GM10248 (cell line): ENCODE measurements around the gene TCFL5.
"Not testable (repeated sequence)": the region's sequence is repeated elsewhere in the genome, so short reads cannot be mapped to it uniquely, and the experiment has no call there.

ENCODE experiments used
- CTCF ChIA-PET: fragments of 300-600 bp; sonication (Branson Sonifier 250); formaldehyde crosslinking; extraction: SDS; loops from one replicate; lab custom pipeline; 2021; ENCODE audit warnings: antibody characterized with exemption; lab: Yijun Ruan, JAX
- POLR2A ChIA-PET: fragments of 350-650 bp; sonication (Branson Sonifier 250); formaldehyde crosslinking; extraction: SDS; loops from one replicate; lab custom pipeline; 2020; ENCODE audit warnings: antibody characterized with exemption; lab: Yijun Ruan, JAX
- DNase-seq: peaks from one replicate; pipeline ENCODE4 v3.0.0; 2012; ENCODE audit errors: extremely low spot score
- TF ChIP-seq, protein P1 (sequence below): IDR thresholded peaks from 2 replicates; pipeline ENCODE4 v1.5.1; 2012; ENCODE audit warnings: mild to moderate bottlenecking, low read depth; ENCODE audit errors: extremely low read depth, missing control alignments, control extremely low read depth

The TCFL5 gene

GRCh38 chr20:62855120-62855519 lies 6.5 kb downstream of the TCFL5 start:
- POLR2A ChIA-PET: no interaction called here
- TF ChIP-seq, protein P1, sequence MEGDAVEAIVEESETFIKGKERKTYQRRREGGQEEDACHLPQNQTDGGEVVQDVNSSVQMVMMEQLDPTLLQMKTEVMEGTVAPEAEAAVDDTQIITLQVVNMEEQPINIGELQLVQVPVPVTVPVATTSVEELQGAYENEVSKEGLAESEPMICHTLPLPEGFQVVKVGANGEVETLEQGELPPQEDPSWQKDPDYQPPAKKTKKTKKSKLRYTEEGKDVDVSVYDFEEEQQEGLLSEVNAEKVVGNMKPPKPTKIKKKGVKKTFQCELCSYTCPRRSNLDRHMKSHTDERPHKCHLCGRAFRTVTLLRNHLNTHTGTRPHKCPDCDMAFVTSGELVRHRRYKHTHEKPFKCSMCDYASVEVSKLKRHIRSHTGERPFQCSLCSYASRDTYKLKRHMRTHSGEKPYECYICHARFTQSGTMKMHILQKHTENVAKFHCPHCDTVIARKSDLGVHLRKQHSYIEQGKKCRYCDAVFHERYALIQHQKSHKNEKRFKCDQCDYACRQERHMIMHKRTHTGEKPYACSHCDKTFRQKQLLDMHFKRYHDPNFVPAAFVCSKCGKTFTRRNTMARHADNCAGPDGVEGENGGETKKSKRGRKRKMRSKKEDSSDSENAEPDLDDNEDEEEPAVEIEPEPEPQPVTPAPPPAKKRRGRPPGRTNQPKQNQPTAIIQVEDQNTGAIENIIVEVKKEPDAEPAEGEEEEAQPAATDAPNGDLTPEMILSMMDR: no peak
- DNase-seq: no peak
- CTCF ChIA-PET: interaction anchor here (1.3 to 2.6 kb wide), 3 partner anchors 8 to 32 kb away, joined by 3 to 10 read pairs (median 5); no protein-coding TSS in a partner anchor

DNA sequence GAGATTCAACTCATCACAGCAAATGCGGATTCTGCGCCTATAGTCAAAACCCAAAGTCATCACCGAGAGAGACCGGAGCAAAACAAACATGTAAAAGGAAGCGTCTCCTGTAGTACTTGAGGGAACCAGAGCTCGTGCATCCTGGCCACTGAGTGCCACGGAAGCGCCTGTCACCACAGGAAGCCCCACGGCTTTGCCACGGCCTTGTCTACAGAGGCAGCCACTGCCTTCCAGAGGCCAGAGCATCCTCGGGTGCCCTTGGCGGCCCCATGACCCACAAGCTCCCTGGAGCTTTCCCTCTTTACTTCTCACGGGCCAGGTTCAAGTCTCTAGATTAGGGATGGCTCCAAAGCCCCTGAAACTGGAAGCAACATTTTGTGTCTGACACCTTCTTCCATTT lies 7.5 kb downstream of the TCFL5 start:
- POLR2A ChIA-PET: no interaction called here
- CTCF ChIA-PET: interaction anchor here (1.5 to 2.6 kb wide), 2 partner anchors 9 to 31 kb away, joined by 5 to 10 read pairs; no protein-coding TSS in a partner anchor
- DNase-seq: no peak
- TF ChIP-seq, protein P1: no peak

DNA sequence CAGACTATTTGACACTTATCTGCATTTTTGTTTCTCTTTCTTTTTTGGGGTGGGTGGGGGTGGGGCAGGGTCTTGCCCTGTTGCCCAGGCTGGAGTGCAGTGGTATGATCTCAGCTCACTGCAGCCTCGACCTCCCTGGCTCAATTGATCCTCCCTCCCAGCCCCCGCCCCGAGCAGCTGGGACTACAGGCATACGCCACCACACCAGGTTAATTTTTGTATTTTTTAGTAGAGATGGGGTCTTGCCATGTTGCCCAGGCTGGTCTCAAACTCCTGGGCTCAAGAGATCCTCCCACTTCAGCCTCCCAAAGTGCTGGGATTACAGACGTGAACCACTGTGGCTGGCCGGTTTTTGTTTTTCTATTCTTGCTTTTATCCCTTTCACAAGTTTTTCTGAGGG lies 8.3 kb downstream of the TCFL5 start:
- CTCF ChIA-PET, DNase-seq: not testable (repeated sequence)
- POLR2A ChIA-PET: interaction anchor here (0.6 kb wide), 1 partner anchor 110 kb away, joined by 3 read pairs; no protein-coding TSS in a partner anchor

- DNase-seq: no peak
- TF ChIP-seq, protein P1: no peak
- ChIA-PET CTCF (no interaction called here), POLR2A (no interaction called here)
Measured at GRCh38 chr20:62852841-62853240, 8.8 kb downstream of the TCFL5 start.

DNA sequence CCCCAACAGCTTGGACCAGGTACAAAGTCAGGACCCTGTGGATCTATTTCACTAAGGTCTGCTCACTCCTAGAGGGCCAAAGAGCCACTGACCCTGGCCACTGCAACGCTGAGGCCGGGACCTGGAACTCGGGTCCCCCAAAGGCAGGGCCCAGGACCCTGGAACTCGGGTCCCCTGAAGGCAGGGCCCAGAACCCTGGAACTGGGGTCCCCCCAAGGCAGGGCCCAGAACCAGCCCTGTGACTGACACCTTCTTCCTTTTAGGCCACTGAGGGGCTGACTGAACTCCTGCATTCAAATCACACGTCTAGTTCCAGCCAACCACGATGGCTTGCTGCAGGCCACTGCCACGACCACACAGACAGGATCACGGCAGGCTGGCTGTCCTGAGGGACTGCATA lies 9.4 kb downstream of the TCFL5 start:
- TF ChIP-seq, protein P1: no peak
- ChIA-PET CTCF (no interaction called here), POLR2A (no interaction called here)
- DNase-seq: no peak

GRCh38 chr20:62850333-62850974 lies 11.2 kb downstream of the TCFL5 start:
- CTCF ChIA-PET: interaction anchor here (1.5 kb wide), 1 partner anchor 8 kb away, joined by 4 read pairs; no protein-coding TSS in a partner anchor
- DNase-seq: no peak
- TF ChIP-seq, protein P1: no peak
- POLR2A ChIA-PET: no interaction called here

- TF ChIP-seq, protein P1: no peak
- DNase-seq: no peak
- ChIA-PET CTCF (interaction anchor here (0.9 to 1.3 kb wide), 5 partner anchors 9 to 350 kb away, joined by 3 to 5 read pairs (median 4); no protein-coding TSS in a partner anchor), POLR2A (no interaction called here)
Measured at GRCh38 chr20:62849431-62849830, 12.2 kb downstream of the TCFL5 start.

GRCh38 chr20:62848917-62849316 lies 12.7 kb downstream of the TCFL5 start:
- DNase-seq: not testable (repeated sequence)
- CTCF ChIA-PET: interaction anchor here (1.0 to 1.3 kb wide), 4 partner anchors 11 to 349 kb away, joined by 3 to 5 read pairs (median 4); no protein-coding TSS in a partner anchor
- POLR2A ChIA-PET: interaction anchor here (0.8 kb wide), 1 partner anchor 8 kb away, joined by 3 read pairs; no protein-coding TSS in a partner anchor
